Pancreas (tissue), 10 donors: Measurements from ENCODE around the gene CCDC196. TPM values are rescaled to one million over a fixed set of nuclear protein-coding genes. Genes with fewer than 3 reads are reported as not detected.
A peak's percentile ranks its signal among the peaks of the same experiment; 100 is the strongest.

Experiments
- ATAC-seq, 4 donors: fragments of 200-7000 bp; cut with Tn5 transposase; one replicate each; pipeline versions ENCODE4 v1.8.0 to v1.9.1; 2020; ENCODE audit warnings: mild to moderate bottlenecking in 4 of 4, moderate library complexity in 4 of 4
- DNase-seq, 6 donors: peaks; one replicate each; pipeline ENCODE4 v3.0.0-alpha.2; 2020
- FAIRE-seq: peaks from 2 replicates; lab custom pipeline; 2012; peaks lifted over from hg19 to GRCh38; lab: Jason Lieb, UNC
- H3K27ac ChIP-seq, 4 donors: fragments of 200-600 bp; sonication (generic); 1 replicate in 3 of 4; 2 replicates in 1 of 4; pipeline versions ENCODE4 v1.5.0 to v1.8.0; 2020
- H3K27me3 ChIP-seq, 4 donors: fragments of 200-600 bp; one replicate each; pipeline ENCODE4 v1.8.0; 2021
- H3K36me3 ChIP-seq, 3 donors: fragments of 200-600 bp; sonication (generic) in 1 of 3; one replicate each; pipeline versions ENCODE4 v1.5.0 to v1.8.0; 2020 to 2021
- H3K4me1 ChIP-seq, 3 donors: fragments of 200-600 bp; one replicate each; pipeline ENCODE4 v1.8.0; 2021
- H3K4me3 ChIP-seq, 4 donors: fragments of 200-600 bp; sonication (generic) in 2 of 4; one replicate each; pipeline versions ENCODE4 v1.5.0 to v1.8.0; 2020 to 2021
- H3K9me3 ChIP-seq, 4 donors: fragments of 200-600 bp; one replicate each; pipeline ENCODE4 v1.8.0; 2021
- CTCF ChIP-seq, 4 donors: fragments of 200-600 bp; sonication (generic) in 3 of 4; IDR thresholded peaks; one replicate each; pipeline versions ENCODE4 v1.5.0 to v1.8.0; 2021; ENCODE audit warnings: antibody characterized with exemption in 4 of 4
- WGBS, 2 donors: extraction: QIAGEN DNeasy Blood & Tissue Kit; methylation state at CpG; one replicate each; pipeline ENCODE4 v1.1.7; 2013; 5-methylcytosine and 5-hydroxymethylcytosine counted together
- intact Hi-C, 3 donors: fragments of 100-400 bp; cut with DNase I; formaldehyde crosslinking; loops; one replicate each; pipeline versions ENCODE4 v1.11.1 to v1.14.2; 2022
- polyA plus RNA-seq, 2 donors: library from polyadenylated mRNA; stranded (reverse); fragments of 200-250 nt; gene quantifications; one replicate each; pipeline ENCODE4 v1.2.3, GENCODE V29; 2013
- total RNA-seq, 6 donors: library from RNA; stranded (reverse); fragmentation: NEBNext Ultra II Directional in 4 of 6; extraction: Animal tissue kit (Norgen Biotek cat#: 25700) in 4 of 6; gene quantifications; one replicate each; pipeline versions ENCODE4 v1.2.1 to v1.2.4, GENCODE V29; 2021 to 2023
- donor health status: healthy with polysubstance abuse.
- donor health status: DM: no; HTN: no; CAD: no; lungs with moderate emphysema.
- donor health status: DM: no; HTN: no; CAD: no.
- donor health status: control.
- donor health status: control.
- donor health status: Bipolar disorder and iron deficiency.
- donor health status: DM: yes; HTN: yes; CAD: no.
- donor health status: DM: no; HTN: no; CAD: no.
- donor health status: DM: no; HTN: no; CAD: no.
- donor health status: DM: yes; HTN: yes; CAD: no.

Gene CCDC196
- total and polyA plus RNA-seq, 8 donors = 0.43 to 6.6 (median 1.4) TPM; not detected in 2

GRCh38 chr14:66471584-66471983 lies 14.6 kb upstream of the CCDC196 start:
- Histone ChIP-seq H3K36me3 (no peaks in the 10 kb centered on the region), H3K27ac (no peak overlapping the region), H3K27me3 (no peaks in the 10 kb centered on the region), H3K4me1 (peaks cover 0 to under 1% (median 0%) of the 10 kb centered on the region in 3 donors), H3K9me3 (no peaks in the 10 kb centered on the region), H3K4me3 (no peak overlapping the region)
- no peak for TF ChIP-seq CTCF (IDR thresholded peaks at IDR 0.05)
- DNase-seq (no peak), FAIRE-seq (no peak), ATAC-seq (no peak)
- 75% methylated on average over 4 of the region's 4 CpGs for WGBS, 2 donors
- intact Hi-C loops = no loop called here

GRCh38 chr14:66472251-66472650 lies 13.9 kb upstream of the CCDC196 start:
- Histone ChIP-seq H3K36me3 (no peaks in the 10 kb centered on the region), H3K9me3 (no peaks in the 10 kb centered on the region), H3K4me1 (peaks cover 2 to 8% (median 5%) of the 10 kb centered on the region in 3 donors), H3K27me3 (no peaks in the 10 kb centered on the region), H3K27ac (no peak overlapping the region), H3K4me3 (no peak overlapping the region)
- intact Hi-C loops = no loop called here
- no peak for FAIRE-seq
- DNase-seq = no peak
- TF ChIP-seq CTCF (IDR thresholded peaks at IDR 0.05) = no peak
- ATAC-seq = no peak

GRCh38 chr14:66473223-66473622 lies 12.9 kb upstream of the CCDC196 start:
- WGBS, 2 donors = 86 to 93% methylated on average over 2 of the region's 2 CpGs
- TF ChIP-seq CTCF (IDR thresholded peaks at IDR 0.05) = no peak
- no peaks in the 10 kb centered on the region for H3K27me3 ChIP-seq
- ATAC-seq (no peak), DNase-seq (no peak), FAIRE-seq (no peak)
- H3K4me1 ChIP-seq = peaks cover 2 to 14% (median 8%) of the 10 kb centered on the region in 3 donors
- intact Hi-C loops = no loop called here
- H3K4me3 ChIP-seq = no peak overlapping the region
- no peaks in the 10 kb centered on the region for H3K9me3 ChIP-seq
- no peaks in the 10 kb centered on the region for H3K36me3 ChIP-seq
- no peak overlapping the region for H3K27ac ChIP-seq

GRCh38 chr14:66476964-66477363 lies 9.2 kb upstream of the CCDC196 start:
- Histone ChIP-seq H3K9me3 (no peaks in the 10 kb centered on the region), H3K36me3 (no peaks in the 10 kb centered on the region), H3K4me3 (no peak overlapping the region), H3K27ac (no peak overlapping the region), H3K27me3 (no peaks in the 10 kb centered on the region), H3K4me1 (peaks cover 3 to 18% (median 8%) of the 10 kb centered on the region in 3 donors)
- ATAC-seq = peak; percentile 26 to 56 (median 38)
- intact Hi-C loops = no loop called here
- WGBS, 2 donors = 3 to 4% methylated on average over 1 of the region's 1 CpG
- FAIRE-seq = no peak
- no peak for DNase-seq
- no peak for TF ChIP-seq CTCF (IDR thresholded peaks at IDR 0.05)

GRCh38 chr14:66477567-66477966 lies 8.6 kb upstream of the CCDC196 start:
- TF ChIP-seq CTCF (IDR thresholded peaks at IDR 0.05) = no peak
- no peak for FAIRE-seq
- H3K36me3 ChIP-seq = no peaks in the 10 kb centered on the region
- H3K27me3 ChIP-seq = no peaks in the 10 kb centered on the region
- H3K4me3 ChIP-seq = no peak overlapping the region
- peak in 1 of 6 donors; percentile 22 for DNase-seq
- H3K4me1 ChIP-seq = peaks cover 8 to 22% (median 9%) of the 10 kb centered on the region in 3 donors
- no peaks in the 10 kb centered on the region for H3K9me3 ChIP-seq
- intact Hi-C loops = no loop called here
- no peak overlapping the region for H3K27ac ChIP-seq
- ATAC-seq = peak; percentile 74 to 89 (median 84)
